HG03432 (cell line): Measurements from ENCODE around the gene CDH20.

Source experiments
- ATAC-seq: cut with Tn5 transposase; IDR thresholded peaks from one replicate; pipeline ENCODE4 v1.9.1; 2021; ENCODE audit warnings: mild to moderate bottlenecking, moderate library complexity; ENCODE audit not compliant: unreplicated experiment

The CDH20 gene

GRCh38 chr18:61333271-61333745, at the start of gene CDH20:
Gene CDH20, plus strand, starts transcription at chr18:61333430.
- no peak for ATAC-seq

- no peak for ATAC-seq
Observed at GRCh38 chr18:61284039-61284438, 49.2 kb upstream of the CDH20 start.

GRCh38 chr18:61285777-61286176, 47.5 kb upstream of the CDH20 start:
- no peak for ATAC-seq

- no peak for ATAC-seq
Observed at GRCh38 chr18:61286867-61287266, 46.4 kb upstream of the CDH20 start.

- no peak for ATAC-seq
Observed at GRCh38 chr18:61290616-61291015, 42.6 kb upstream of the CDH20 start.

- ATAC-seq: no peak
Observed at GRCh38 chr18:61292280-61293035, 40.8 kb upstream of the CDH20 start.

- no peak for ATAC-seq
Observed at GRCh38 chr18:61295153-61295552, 38.1 kb upstream of the CDH20 start.

GRCh38 chr18:61308004-61308403, 25.2 kb upstream of the CDH20 start:
- ATAC-seq: no peak

- ATAC-seq: no peak
Observed at GRCh38 chr18:61308795-61309393, 24.3 kb upstream of the CDH20 start.

GRCh38 chr18:61322265-61322873, 10.9 kb upstream of the CDH20 start:
- peak; percentile 97 for ATAC-seq

- ATAC-seq: no peak
Observed at GRCh38 chr18:61323951-61324350, 9.3 kb upstream of the CDH20 start.

- no peak for ATAC-seq
Observed at GRCh38 chr18:61326407-61326806, 6.8 kb upstream of the CDH20 start.

GRCh38 chr18:61329398-61329797, 3.8 kb upstream of the CDH20 start:
- no peak for ATAC-seq

- ATAC-seq: no peak
Observed at GRCh38 chr18:61331051-61331450, 2.2 kb upstream of the CDH20 start.

- ATAC-seq: no peak
Observed at GRCh38 chr18:61333746-61334490, 688 bp downstream of the CDH20 start.

GRCh38 chr18:61334491-61334850, 1.2 kb downstream of the CDH20 start:
- no peak for ATAC-seq

- ATAC-seq: no peak
Observed at GRCh38 chr18:61334951-61335683, 1.9 kb downstream of the CDH20 start.

GRCh38 chr18:61335684-61336555, 2.7 kb downstream of the CDH20 start:
- no peak for ATAC-seq

- no peak for ATAC-seq
Observed at GRCh38 chr18:61336766-61337165, 3.5 kb downstream of the CDH20 start.

GRCh38 chr18:61337527-61337926, 4.3 kb downstream of the CDH20 start:
- no peak for ATAC-seq
